GM10248 (cell line): ENCODE results near the gene RFNG.

Experiments
- CTCF ChIA-PET: fragments of 300-600 bp; sonication (Branson Sonifier 250); formaldehyde crosslinking; extraction: SDS; loops from one replicate; lab custom pipeline; 2021; ENCODE audit warnings: antibody characterized with exemption; lab: Yijun Ruan, JAX
- POLR2A ChIA-PET: fragments of 350-650 bp; sonication (Branson Sonifier 250); formaldehyde crosslinking; extraction: SDS; loops from one replicate; lab custom pipeline; 2020; ENCODE audit warnings: antibody characterized with exemption; lab: Yijun Ruan, JAX
- DNase-seq: peaks from one replicate; pipeline ENCODE4 v3.0.0; 2012; ENCODE audit errors: extremely low spot score
- CTCF ChIP-seq: IDR thresholded peaks from 2 replicates; pipeline ENCODE4 v1.5.1; 2012; ENCODE audit warnings: mild to moderate bottlenecking, low read depth; ENCODE audit errors: extremely low read depth, missing control alignments, control extremely low read depth

RFNG gene

GRCh38 chr17:82097919-82098168 lies 46.2 kb upstream of the RFNG start:
- no peak for TF ChIP-seq CTCF
- no peak for DNase-seq
- POLR2A ChIA-PET, result interaction anchor here (1.0 to 1.5 kb wide), 3 partner anchors 9 to 170 kb away, joined by 3 to 7 read pairs (median 3); partner anchors contain the start of gene MAFG
- CTCF ChIA-PET, result interaction anchor here (1.2 to 1.7 kb wide), 5 partner anchors 17 to 228 kb away, joined by 3 to 4 read pairs (median 3); no protein-coding TSS in a partner anchor

DNA sequence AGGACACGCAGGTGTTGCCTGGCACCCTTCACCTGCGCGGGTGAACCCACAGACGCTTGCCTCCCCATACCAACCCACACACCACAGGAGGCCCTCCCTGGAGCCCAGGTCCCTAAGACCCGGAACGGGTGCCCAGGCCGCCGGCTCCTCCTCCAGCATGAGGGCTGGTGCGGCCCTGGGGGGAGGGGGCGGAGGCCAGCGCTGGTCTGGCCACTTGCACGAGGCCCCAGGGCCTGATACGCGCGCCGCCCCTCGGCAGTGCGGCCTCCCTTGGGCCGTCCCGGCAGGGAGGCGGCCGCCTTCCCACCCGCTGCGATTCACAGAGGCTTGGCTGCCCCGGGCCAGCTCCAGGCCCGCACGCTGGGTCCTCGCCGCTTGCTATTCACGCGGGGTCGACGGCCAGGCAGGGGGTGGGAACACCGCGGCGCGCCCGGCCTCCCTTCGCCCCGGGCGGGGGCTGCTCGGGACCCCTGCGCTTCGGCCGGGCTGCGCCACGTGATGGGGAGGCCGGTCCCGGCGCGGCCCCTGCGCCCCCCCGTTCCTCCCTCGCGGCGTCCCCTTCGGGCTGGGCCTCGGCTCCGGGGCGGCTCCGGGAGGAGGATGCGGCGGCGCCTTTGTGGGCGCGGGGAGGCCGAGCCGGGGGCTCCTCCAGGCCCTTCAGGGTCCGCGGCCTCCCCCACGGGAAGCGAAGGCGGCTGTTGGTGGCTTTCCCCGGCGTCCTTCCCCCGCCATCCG lies 45.7 kb upstream of the RFNG start:
- POLR2A ChIA-PET, result interaction anchor here (0.6 to 1.5 kb wide), 6 partner anchors 9 to 170 kb away, joined by 3 to 7 read pairs (median 3); partner anchors contain the start of gene MAFG

DNA sequence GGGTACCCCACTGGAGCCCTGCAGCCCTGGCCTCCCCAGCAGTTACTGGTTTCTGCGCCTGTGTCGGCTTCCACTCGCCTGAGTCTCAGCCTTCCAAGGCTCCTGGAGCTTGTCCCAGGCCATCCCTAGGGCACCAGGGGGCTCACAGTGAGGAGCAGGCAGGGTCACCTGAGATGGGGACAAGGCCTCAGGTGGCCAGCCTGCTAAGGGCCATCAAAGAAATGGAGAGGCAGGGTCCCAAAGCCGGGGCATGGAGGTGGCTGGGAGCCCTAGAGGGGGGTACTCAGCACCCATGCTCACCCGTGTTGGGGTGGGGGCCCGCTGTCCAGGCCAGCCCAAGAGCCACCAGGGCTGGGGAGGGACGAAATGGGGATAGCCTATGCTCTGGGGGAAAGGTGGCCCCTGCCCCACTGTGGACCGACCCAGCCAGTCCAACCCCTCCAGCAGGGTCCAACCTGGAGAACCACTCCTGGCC lies 45.1 kb upstream of the RFNG start:
- no peak for TF ChIP-seq CTCF
- POLR2A ChIA-PET, result interaction anchor here (0.6 to 1.2 kb wide), 4 partner anchors 9 to 25 kb away, joined by 3 to 4 read pairs (median 3); no protein-coding TSS in a partner anchor
- CTCF ChIA-PET, result interaction anchor here (0.7 to 1.8 kb wide), 3 partner anchors 20 to 227 kb away, joined by 3 to 5 read pairs (median 3); no protein-coding TSS in a partner anchor
- no peak for DNase-seq

More for the DNA sequence above, 45.7 kb upstream of the RFNG start:
- CTCF ChIA-PET, result interaction anchor here (1.3 to 1.7 kb wide), 4 partner anchors 17 to 227 kb away, joined by 3 to 4 read pairs (median 4); no protein-coding TSS in a partner anchor
- no peak for TF ChIP-seq CTCF
- peak; percentile 50 for DNase-seq

GRCh38 chr17:82095777-82096708 lies 44.4 kb upstream of the RFNG start:
- no peak for DNase-seq
- ChIA-PET CTCF (interaction anchor here (0.7 to 1.8 kb wide), 5 partner anchors 10 to 66 kb away, joined by 3 to 5 read pairs (median 3); partner anchors contain the start of gene DCXR), POLR2A (interaction anchor here (1.1 to 1.2 kb wide), 2 partner anchors 10 to 15 kb away, joined by 3 to 4 read pairs; no protein-coding TSS in a partner anchor)
- no peak for TF ChIP-seq CTCF

- DNase-seq, result no peak
- CTCF ChIA-PET, result interaction anchor here (0.7 to 1.8 kb wide), 4 partner anchors 11 to 57 kb away, joined by 3 to 5 read pairs (median 3); partner anchors contain the start of gene DCXR
- POLR2A ChIA-PET, result interaction anchor here (1.2 kb wide), 1 partner anchor 14 kb away, joined by 3 read pairs; no protein-coding TSS in a partner anchor
- no peak for TF ChIP-seq CTCF
Observed at GRCh38 chr17:82094931-82095776, 43.5 kb upstream of the RFNG start.
